ENCODE results near the gene VASN.

The VASN gene

DNA sequence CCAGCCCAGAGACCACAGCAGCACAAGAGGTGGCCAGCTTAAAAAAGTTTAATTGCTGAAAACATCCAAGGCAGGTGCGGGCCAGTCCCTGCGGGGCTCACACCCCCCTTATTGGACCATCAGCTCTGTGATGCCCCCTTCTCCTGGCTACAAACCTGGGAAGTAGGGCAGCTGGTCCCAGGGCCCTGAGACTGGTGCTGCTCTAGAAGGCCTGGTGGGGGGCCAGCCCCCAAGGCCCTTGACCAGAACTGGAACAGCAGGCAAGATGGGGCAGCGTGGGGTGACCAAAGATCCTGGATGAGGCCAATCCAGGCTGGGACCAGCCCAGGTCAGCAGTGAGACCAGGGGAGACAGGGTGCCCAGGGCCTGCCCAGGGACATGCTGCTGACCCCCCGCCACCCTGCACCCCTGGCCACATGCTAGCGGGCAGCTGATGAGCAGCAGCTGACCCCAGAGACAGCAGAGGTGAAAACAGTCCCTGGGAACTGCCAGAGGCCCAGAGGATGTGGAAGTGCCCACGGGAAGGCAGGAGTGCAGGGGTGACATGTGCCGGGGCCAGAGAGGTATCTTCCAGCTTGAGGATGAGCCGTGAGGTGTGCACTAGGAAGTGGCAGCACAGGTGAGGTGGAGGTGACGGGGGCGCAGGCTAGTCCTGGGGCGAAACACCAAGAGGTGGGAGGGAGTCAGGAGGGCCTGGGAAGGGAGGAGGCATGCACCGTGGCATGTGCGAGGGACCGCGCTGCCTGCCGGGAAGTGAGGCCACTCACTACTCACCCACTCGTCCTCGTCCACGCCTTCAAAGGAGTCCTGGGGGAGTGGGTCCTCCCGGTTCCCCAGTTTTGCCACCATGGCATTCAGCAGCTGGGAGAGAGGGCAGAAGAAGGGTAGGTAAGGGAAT, 16.9 kb upstream of the VASN start:
- Mint-ChIP-seq H3K36me3 (ENCODE audit: low read depth) (peaks cover 25% of the 10 kb centered on the region), H3K27me3 (ENCODE audit: low read depth) (no peaks in the 10 kb centered on the region), H3K27ac (peak overlapping the region; percentile 15), H3K9me3 (no peaks in the 10 kb centered on the region), H3K4me3 (no peak overlapping the region), H3K4me1 (ENCODE audit: low read depth) (peaks cover 6% of the 10 kb centered on the region)
- no peak for DNase-seq (ENCODE audit: low spot score)

DNA sequence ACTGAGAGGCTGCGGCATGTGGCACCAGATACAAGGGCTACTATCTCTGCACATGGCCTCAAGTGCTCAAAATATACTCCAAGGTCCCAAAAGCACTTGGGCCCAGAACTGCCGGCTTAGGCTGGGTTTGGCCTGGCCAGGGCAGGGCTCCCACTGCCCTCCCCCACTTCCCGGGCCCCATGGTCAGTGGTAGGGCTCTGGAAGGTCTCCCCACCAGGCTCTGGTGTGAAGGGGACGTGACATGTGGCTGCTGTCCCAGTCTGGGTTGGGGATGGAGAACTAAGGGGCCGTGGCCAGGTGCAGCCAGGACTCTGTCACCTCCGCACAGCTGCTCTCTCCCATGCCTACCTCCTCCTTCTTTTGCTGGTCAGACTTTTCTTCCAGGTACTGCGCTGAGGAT, 14.8 kb upstream of the VASN start:
- Mint-ChIP-seq H3K36me3 (ENCODE audit: low read depth) (peaks cover 27% of the 10 kb centered on the region), H3K4me1 (ENCODE audit: low read depth) (peaks cover 4% of the 10 kb centered on the region)

DNA sequence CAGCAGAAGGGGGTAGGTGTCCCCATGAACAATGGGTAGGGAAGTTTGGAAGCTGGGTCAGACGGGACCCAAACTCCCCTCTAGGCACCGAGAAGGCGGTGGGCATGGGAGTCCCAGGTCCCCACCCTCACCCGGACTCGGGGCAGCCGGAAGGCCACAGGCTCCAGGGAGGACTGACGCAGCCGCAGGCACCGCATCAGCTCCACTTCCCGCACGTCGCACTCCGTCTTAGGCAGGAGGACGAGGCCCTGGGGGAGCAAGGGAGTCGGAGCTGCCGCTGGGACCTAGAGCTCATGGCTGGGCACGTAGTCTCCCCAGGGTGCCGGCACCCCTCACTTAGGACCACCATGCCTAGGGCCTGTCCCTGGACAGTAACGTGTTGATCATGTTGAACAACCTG, 13.4 kb upstream of the VASN start:
- Mint-ChIP-seq H3K9me3 (no peaks in the 10 kb centered on the region), H3K4me3 (no peak overlapping the region), H3K27me3 (ENCODE audit: low read depth) (no peaks in the 10 kb centered on the region), H3K4me1 (ENCODE audit: low read depth) (peaks cover 4% of the 10 kb centered on the region), H3K36me3 (ENCODE audit: low read depth) (peaks cover 35% of the 10 kb centered on the region), H3K27ac (no peak overlapping the region)
- no peak for DNase-seq (ENCODE audit: low spot score)

More for the DNA sequence above, 14.8 kb upstream of the VASN start:
- H3K27me3 Mint-ChIP-seq (ENCODE audit: low read depth): no peaks in the 10 kb centered on the region
- H3K9me3 Mint-ChIP-seq: no peaks in the 10 kb centered on the region
- H3K27ac Mint-ChIP-seq: no peak overlapping the region
- H3K4me3 Mint-ChIP-seq: no peak overlapping the region
- no peak for DNase-seq (ENCODE audit: low spot score)

DNA sequence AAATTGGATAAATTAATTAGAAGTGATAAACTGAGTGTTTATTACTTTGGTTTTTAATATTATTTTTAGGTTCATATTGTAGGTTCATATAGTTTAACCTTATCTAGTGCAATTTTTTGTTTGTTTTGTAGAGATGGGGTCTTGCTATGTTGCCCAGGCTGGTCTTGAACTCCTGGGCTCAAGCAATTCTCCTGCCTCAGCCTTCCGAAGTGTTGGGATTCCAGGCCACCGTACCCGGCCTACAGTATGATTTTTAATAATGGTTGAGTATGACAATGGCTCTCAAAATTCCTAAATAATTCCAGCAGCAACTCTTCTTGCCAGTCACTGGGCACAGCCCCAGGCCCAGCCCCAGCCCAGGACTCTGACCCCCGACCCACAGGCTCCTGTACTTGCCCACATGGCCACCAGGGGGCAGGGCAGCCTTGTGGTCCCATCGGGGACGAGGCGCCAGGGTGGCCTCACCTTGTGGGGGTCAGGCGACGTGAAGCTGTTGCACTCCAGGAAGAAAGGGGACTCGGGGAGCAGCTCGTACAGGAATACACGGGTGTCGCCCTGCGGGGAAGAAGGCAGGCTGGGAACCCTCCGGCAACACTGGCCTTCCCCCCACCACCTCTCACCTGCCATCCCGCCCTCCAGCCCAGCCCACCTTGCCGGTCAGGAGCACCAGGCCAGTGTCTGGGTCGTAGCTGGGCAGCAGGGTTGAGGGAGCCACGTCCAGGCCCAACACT, 12.7 kb upstream of the VASN start:
- peak; percentile 36 for DNase-seq (ENCODE audit: low spot score)
- H3K4me3 Mint-ChIP-seq: no peak overlapping the region
- H3K36me3 Mint-ChIP-seq (ENCODE audit: low read depth): peaks cover 34% of the 10 kb centered on the region
- H3K27me3 Mint-ChIP-seq (ENCODE audit: low read depth): no peaks in the 10 kb centered on the region
- no peaks in the 10 kb centered on the region for H3K9me3 Mint-ChIP-seq
- H3K27ac Mint-ChIP-seq: peak overlapping the region; percentile 67
- H3K4me1 Mint-ChIP-seq (ENCODE audit: low read depth): peaks cover 2% of the 10 kb centered on the region

DNA sequence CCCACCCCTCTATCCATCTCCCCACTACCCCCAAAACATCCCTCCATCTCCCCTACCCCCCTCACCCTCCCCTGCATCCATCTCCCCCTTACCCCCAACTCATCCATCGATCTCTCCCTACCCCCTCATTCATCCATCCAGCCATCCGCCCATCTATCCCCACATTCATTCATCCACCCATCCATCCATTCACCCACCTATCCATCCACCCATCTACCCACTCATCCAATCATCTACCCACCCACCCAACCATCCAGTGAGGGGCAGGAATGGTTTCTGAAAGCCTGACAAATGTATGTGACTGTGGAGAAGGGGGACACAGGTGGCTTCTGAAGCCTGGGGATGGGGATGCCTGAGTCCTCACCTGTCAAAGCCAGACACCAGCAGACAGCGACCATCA, 11.7 kb upstream of the VASN start:
- DNase-seq (ENCODE audit: low spot score): no peak
- H3K27ac Mint-ChIP-seq: no peak overlapping the region
- H3K4me3 Mint-ChIP-seq: no peak overlapping the region
- peaks cover 2% of the 10 kb centered on the region for H3K4me1 Mint-ChIP-seq (ENCODE audit: low read depth)
- no peaks in the 10 kb centered on the region for H3K9me3 Mint-ChIP-seq
- H3K27me3 Mint-ChIP-seq (ENCODE audit: low read depth): no peaks in the 10 kb centered on the region
- H3K36me3 Mint-ChIP-seq (ENCODE audit: low read depth): peaks cover 29% of the 10 kb centered on the region

DNA sequence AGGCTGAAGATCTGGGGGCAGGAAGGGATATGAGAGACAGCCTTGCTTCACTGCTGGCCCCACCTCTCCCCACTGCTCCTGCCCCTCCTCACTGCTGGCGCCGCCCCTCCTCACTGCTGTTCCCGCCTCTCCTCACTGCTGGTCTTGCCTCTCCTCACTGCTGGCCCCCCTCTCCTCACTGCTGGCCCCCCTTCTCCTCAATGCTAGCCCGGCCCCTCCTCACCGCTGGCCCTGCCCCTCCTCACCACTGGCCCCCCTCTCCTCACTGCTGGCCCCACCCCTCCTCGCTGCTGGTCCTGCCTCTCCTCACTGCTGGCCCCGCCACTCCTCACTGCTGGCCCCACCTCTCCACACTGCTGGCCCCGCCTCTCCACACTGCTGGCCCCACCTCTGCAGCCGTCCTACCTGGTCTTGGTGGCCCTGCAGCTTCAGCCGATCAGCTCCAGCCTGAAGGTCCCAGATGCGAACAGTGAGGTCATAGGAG, 11.1 kb upstream of the VASN start:
- H3K4me1 Mint-ChIP-seq (ENCODE audit: low read depth): peaks cover 2% of the 10 kb centered on the region
- DNase-seq (ENCODE audit: low spot score): no peak
- no peaks in the 10 kb centered on the region for H3K9me3 Mint-ChIP-seq
- H3K27ac Mint-ChIP-seq: no peak overlapping the region
- H3K27me3 Mint-ChIP-seq (ENCODE audit: low read depth): no peaks in the 10 kb centered on the region
- peaks cover 29% of the 10 kb centered on the region for H3K36me3 Mint-ChIP-seq (ENCODE audit: low read depth)
- H3K4me3 Mint-ChIP-seq: no peak overlapping the region

DNA sequence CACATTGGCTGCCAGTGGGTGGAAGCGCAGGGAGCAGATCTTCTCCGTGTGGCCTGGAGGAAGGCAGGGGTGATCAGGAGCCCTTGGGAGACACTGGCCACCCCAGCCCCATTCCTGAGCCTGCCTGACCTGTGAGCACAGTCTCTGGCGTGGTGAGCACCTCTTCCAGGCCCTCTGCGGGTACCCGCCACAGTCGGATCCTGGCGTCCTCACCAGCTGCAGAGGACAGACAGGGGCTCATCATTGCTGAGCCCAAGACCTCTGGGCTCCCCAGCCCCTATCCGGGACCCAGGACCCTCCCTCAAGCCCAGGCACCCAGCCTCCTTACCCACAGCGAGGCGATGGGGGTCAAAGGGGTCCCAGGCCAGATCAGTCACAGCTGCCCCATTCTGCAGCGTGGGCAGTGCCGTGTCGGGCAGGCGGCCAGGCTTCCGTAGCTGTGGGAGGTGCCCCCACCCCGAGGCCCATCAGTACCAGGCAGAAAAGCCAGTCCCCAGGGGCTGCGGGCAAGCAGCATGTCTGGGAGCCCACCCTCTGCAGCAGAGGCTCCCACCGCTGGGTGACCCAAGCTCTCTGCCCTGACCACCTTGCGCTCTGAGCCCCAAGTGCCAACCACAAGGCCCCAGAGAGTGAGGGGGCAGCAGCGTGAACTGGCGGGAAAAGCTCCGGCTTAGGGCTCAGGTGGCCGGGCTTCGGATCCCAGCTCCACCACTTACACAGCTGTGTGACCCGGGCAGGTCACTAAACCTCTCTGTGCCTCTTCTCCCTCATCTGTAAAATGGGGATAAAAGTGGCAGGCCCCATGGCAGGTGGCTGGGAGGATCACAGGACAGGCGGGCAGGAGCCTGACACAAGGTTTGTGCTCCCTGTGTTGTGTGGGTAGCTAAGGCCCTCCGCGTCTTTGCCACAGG, 10.4 kb upstream of the VASN start:
- no peak overlapping the region for H3K4me3 Mint-ChIP-seq
- H3K9me3 Mint-ChIP-seq: no peaks in the 10 kb centered on the region
- no peak overlapping the region for H3K27ac Mint-ChIP-seq
- H3K27me3 Mint-ChIP-seq (ENCODE audit: low read depth): no peaks in the 10 kb centered on the region
- no peak for DNase-seq (ENCODE audit: low spot score)
- peaks cover 2% of the 10 kb centered on the region for H3K4me1 Mint-ChIP-seq (ENCODE audit: low read depth)
- H3K36me3 Mint-ChIP-seq (ENCODE audit: low read depth): peaks cover 29% of the 10 kb centered on the region

DNA sequence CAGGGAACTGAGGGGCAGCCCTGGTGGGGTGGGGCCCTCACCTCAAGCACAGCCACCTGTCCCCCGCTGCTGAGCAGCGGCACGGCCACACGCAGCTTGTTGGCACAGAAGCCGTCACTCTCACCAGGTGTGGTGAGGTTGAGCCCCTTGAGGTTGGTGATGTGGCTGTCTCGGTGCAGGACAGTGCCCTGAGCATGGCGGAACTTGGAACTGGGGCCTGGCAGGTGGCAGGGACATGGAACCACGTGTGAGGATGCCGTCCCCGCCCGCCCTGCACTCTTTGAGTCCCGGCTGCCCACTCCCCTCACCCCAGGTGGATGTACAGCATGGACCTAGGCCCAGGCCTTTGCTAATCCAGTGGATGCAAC, 9.7 kb upstream of the VASN start:
- no peaks in the 10 kb centered on the region for H3K9me3 Mint-ChIP-seq
- H3K27ac Mint-ChIP-seq: no peak overlapping the region
- peaks cover 29% of the 10 kb centered on the region for H3K36me3 Mint-ChIP-seq (ENCODE audit: low read depth)
- peaks cover 2% of the 10 kb centered on the region for H3K4me1 Mint-ChIP-seq (ENCODE audit: low read depth)
- no peak for DNase-seq (ENCODE audit: low spot score)
- H3K27me3 Mint-ChIP-seq (ENCODE audit: low read depth): no peaks in the 10 kb centered on the region
- no peak overlapping the region for H3K4me3 Mint-ChIP-seq

DNA sequence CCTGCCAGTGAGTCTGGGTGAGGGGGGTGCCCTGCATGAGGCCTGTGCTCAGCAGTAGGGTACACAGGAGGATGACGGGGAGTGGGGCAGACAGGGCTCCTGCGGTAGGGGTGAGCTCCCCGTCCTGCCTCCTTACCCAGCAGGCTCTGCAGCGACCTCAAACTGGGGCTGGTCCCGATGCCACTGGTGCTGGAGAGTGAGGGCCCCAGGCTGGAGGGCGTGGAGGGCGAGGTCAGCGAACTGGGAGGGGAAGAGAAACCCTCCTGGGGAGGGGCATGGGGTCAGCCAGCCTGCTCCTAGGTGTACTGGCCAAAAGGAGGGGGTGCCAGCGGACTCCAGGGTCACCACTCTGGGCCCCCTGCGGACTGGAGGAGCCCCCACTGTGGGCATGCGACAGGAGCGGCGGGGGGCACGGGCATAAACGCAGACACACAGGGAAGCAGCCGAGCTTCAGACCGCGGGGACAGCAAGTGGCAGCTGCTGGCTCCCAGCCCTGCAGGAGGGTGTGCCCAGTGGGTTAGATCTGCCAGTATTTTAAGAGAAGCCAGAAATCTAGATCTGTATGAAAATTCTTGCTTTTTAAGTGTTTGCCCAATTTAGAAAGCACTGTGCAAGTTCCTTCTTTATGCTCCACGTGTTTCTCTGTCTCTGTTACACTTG, 9.0 kb upstream of the VASN start:
- Mint-ChIP-seq H3K9me3 (no peaks in the 10 kb centered on the region), H3K27me3 (ENCODE audit: low read depth) (no peaks in the 10 kb centered on the region), H3K4me3 (no peak overlapping the region), H3K36me3 (ENCODE audit: low read depth) (peaks cover 28% of the 10 kb centered on the region), H3K4me1 (ENCODE audit: low read depth) (peaks cover 2% of the 10 kb centered on the region), H3K27ac (no peak overlapping the region)
- DNase-seq (ENCODE audit: low spot score): no peak

DNA sequence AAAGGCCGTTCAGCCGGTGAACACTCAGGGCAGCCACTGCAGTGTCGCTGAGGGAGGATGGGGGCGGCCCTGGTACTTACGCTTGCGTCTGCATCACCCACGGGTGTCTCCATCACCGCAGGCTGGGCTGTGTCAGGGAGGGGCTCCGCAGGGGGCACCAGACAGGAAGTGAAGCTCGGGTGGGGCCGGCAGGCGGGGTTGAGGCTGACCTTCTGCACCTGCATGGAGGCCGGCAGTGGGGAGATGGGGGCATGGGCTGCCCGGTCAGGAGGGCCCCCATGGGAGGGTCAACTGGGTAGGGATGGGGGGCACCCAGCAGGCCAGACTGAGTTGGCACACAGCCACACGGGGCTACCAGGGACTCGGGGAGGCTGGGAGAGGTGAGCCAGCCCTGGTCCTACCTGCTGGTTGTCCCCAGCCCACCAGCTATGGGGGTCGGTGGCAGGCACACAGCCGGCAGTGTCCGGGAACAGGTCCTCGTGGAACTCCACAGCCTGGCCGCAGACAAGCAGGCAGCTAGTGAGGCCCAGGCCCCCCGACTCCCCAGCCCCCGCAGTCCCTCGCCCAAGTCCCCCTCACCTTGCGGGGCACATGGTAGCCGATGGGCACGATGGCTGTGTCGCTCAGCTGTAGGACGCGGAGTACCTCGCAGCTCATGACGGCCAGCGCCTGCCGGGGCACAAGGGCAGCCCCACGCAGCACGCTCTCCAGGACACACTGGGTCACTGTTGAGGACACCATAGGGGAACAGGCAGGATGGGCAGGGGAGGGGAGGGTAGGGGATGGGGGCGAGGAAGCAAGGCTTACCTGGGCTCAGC, 7.2 kb upstream of the VASN start:
- H3K27ac Mint-ChIP-seq: no peak overlapping the region
- peaks cover 22% of the 10 kb centered on the region for H3K36me3 Mint-ChIP-seq (ENCODE audit: low read depth)
- no peaks in the 10 kb centered on the region for H3K9me3 Mint-ChIP-seq

DNA sequence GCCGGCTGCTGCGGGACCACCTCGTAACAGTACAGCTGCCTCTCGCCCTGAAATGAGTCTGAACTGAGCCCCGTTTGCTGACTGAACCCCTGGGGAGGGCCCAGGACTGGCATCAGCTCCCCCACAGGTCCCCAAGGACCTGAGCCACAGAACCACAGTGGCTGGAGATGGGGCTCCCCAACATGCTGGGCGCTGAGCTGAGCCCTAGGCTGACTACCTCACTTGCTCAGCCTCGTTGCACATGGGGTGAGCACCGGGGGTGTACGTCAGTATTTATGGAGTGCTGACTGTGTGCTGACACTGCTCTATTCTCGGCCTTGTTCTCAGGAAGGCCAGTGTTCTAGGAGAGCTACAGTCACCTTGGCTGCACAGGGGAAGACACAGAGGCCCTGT, 6.6 kb upstream of the VASN start:
- Mint-ChIP-seq H3K4me3 (no peak overlapping the region), H3K9me3 (no peaks in the 10 kb centered on the region), H3K27me3 (ENCODE audit: low read depth) (no peaks in the 10 kb centered on the region), H3K4me1 (ENCODE audit: low read depth) (no peaks in the 10 kb centered on the region), H3K27ac (no peak overlapping the region), H3K36me3 (ENCODE audit: low read depth) (peaks cover 21% of the 10 kb centered on the region)
- no peak for DNase-seq (ENCODE audit: low spot score)

More for the DNA sequence above, 7.2 kb upstream of the VASN start:
- no peaks in the 10 kb centered on the region for H3K4me1 Mint-ChIP-seq (ENCODE audit: low read depth)
- H3K27me3 Mint-ChIP-seq (ENCODE audit: low read depth): no peaks in the 10 kb centered on the region
- H3K4me3 Mint-ChIP-seq: no peak overlapping the region
- DNase-seq (ENCODE audit: low spot score): no peak

DNA sequence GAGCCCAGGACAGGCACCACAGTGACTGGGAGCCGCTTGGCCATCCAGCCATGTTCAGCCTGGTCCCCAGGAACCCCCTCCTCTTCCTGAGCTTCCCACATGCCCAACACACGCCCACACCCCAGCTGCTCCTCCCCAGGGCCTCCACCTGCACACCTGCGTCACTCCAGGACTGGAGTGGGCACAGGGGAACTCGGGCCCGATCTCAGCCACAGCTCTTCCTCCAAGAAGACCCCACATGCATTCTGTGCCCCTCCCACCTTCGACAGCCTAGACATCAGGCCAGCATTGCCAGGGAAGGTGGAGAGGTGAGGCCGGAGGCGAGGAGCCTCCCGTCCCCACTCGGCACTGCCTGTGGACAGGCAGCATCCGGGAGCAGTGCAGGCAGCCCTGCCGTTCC, 6.0 kb upstream of the VASN start:
- DNase-seq (ENCODE audit: low spot score): no peak
- H3K27ac Mint-ChIP-seq: no peak overlapping the region
- no peak overlapping the region for H3K4me3 Mint-ChIP-seq
- peaks cover 21% of the 10 kb centered on the region for H3K36me3 Mint-ChIP-seq (ENCODE audit: low read depth)
- H3K9me3 Mint-ChIP-seq: no peaks in the 10 kb centered on the region
- no peaks in the 10 kb centered on the region for H3K27me3 Mint-ChIP-seq (ENCODE audit: low read depth)
- H3K4me1 Mint-ChIP-seq (ENCODE audit: low read depth): no peaks in the 10 kb centered on the region

DNA sequence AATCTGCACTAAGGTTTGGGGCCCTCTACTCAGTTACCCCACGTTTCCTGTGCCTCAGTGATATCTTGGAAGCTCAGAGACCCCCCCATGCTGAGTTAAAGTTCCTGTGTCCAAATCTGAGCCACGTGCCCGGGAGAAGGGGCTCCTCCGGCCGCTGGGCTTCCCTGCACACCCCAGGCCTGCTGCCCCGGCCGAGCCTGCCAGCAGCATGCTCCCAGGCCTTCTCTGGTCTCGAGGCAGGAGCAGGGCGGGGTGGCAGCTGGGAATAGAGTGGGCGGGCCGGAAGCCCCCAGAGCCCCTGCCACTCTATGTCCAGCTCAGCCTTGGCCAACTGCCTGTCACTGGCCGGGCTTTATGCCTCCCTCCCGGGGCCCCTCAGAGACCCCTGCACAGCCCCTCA, 5.6 kb upstream of the VASN start:
- H3K36me3 Mint-ChIP-seq (ENCODE audit: low read depth): peaks cover 18% of the 10 kb centered on the region
- DNase-seq (ENCODE audit: low spot score): no peak
- no peak overlapping the region for H3K27ac Mint-ChIP-seq
- H3K27me3 Mint-ChIP-seq (ENCODE audit: low read depth): no peaks in the 10 kb centered on the region
- no peak overlapping the region for H3K4me3 Mint-ChIP-seq
- no peaks in the 10 kb centered on the region for H3K4me1 Mint-ChIP-seq (ENCODE audit: low read depth)
- H3K9me3 Mint-ChIP-seq: no peaks in the 10 kb centered on the region

All from T-helper 2 cell treated with Interferon-gamma antibody and Interleukin-4, amounts not matched to agents 5 μg/mL and 100 μg/mL, for 36 hours (primary cell).